Colonic mucosa (tissue), 4 donors: Measurements from ENCODE around the gene TAF15. TPM values are rescaled to one million over a fixed set of nuclear protein-coding genes. Genes with fewer than 3 reads are reported as not detected.

Experiments used
- DNase-seq: peaks from one replicate; pipeline ENCODE4 v3.0.0-alpha.2; 2020
- H3K27ac ChIP-seq: fragments of 200-600 bp; one replicate; pipeline ENCODE4 v1.8.0; 2021
- H3K27me3 ChIP-seq: fragments of 200-600 bp; one replicate; pipeline ENCODE4 v1.8.0; 2021
- H3K36me3 ChIP-seq: fragments of 200-600 bp; one replicate; pipeline ENCODE4 v1.8.0; 2021
- H3K4me1 ChIP-seq: fragments of 200-600 bp; one replicate; pipeline ENCODE4 v1.8.0; 2021; ENCODE audit warnings: mild to moderate bottlenecking
- H3K4me3 ChIP-seq: fragments of 200-600 bp; one replicate; pipeline ENCODE4 v1.8.0; 2021
- H3K9ac ChIP-seq, 2 donors: one replicate each; pipeline ENCODE4 v1.7.0; 2013; ENCODE audit warnings: control low read depth in 2 of 2, low read depth in 2 of 2, low read length in 2 of 2
- H3K9me3 ChIP-seq: fragments of 200-600 bp; one replicate; pipeline ENCODE4 v1.8.0; 2021
- intact Hi-C: fragments of 100-400 bp; cut with DNase I; formaldehyde crosslinking; loops from one replicate; pipeline ENCODE4 v1.14.1; 2022
- total RNA-seq, 2 donors: library from RNA; stranded (reverse); fragmentation: NEBNext Ultra II Directional in 1 of 2; extraction: Animal tissue kit (Norgen Biotek cat#: 25700) in 1 of 2; gene quantifications; one replicate each; pipeline ENCODE4 v1.2.1, GENCODE V29; 2021
- TF ChIP-seq, protein P1 (sequence below): fragments of 200-600 bp; IDR thresholded peaks from one replicate; pipeline ENCODE4 v1.8.0; 2022; ENCODE audit warnings: antibody characterized with exemption, mild to moderate bottlenecking
- donor health status: healthy.
- donor health status: DM: no; HTN: no; CAD: no.
- donor health status: DM: no; HTN: no; CAD: no.

TAF15 gene
- total RNA-seq, 2 donors from 2014 or later, result 132 to 218 TPM

DNA sequence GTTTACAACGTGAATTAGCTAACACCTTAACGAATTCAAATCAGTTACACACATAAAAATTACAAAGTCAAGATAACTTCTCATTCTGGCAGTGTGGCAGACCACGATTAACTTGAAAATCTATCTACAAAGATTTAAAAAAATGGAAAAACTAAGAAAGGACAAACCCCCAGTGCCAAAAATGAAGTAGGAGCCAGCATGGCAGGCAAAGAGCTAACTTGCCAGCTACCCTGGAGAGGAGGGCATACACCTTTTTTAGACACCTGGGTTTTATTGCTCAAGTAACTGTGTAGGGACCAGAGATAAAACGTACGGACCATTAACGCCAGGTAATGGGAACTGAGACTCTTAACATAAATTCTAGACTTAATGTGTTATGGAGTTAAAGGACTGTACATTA, 2.5 kb downstream of the TAF15 start:
- H3K4me1 ChIP-seq, result peaks cover 14% of the 10 kb centered on the region
- DNase-seq, result no peak
- no peak overlapping the region for H3K9ac ChIP-seq
- intact Hi-C loops, result no loop called here
- TF ChIP-seq, protein P1, sequence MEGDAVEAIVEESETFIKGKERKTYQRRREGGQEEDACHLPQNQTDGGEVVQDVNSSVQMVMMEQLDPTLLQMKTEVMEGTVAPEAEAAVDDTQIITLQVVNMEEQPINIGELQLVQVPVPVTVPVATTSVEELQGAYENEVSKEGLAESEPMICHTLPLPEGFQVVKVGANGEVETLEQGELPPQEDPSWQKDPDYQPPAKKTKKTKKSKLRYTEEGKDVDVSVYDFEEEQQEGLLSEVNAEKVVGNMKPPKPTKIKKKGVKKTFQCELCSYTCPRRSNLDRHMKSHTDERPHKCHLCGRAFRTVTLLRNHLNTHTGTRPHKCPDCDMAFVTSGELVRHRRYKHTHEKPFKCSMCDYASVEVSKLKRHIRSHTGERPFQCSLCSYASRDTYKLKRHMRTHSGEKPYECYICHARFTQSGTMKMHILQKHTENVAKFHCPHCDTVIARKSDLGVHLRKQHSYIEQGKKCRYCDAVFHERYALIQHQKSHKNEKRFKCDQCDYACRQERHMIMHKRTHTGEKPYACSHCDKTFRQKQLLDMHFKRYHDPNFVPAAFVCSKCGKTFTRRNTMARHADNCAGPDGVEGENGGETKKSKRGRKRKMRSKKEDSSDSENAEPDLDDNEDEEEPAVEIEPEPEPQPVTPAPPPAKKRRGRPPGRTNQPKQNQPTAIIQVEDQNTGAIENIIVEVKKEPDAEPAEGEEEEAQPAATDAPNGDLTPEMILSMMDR, result no peak
- H3K4me3 ChIP-seq, result no peak overlapping the region
- H3K36me3 ChIP-seq, result peaks cover 8% of the 10 kb centered on the region
- no peaks in the 10 kb centered on the region for H3K9me3 ChIP-seq
- H3K27me3 ChIP-seq, result no peaks in the 10 kb centered on the region
- no peak overlapping the region for H3K27ac ChIP-seq

GRCh38 chr17:35812456-35812855, 3.2 kb downstream of the TAF15 start:
- TF ChIP-seq, protein P1, result no peak
- H3K4me1 ChIP-seq, result peaks cover 14% of the 10 kb centered on the region

DNA sequence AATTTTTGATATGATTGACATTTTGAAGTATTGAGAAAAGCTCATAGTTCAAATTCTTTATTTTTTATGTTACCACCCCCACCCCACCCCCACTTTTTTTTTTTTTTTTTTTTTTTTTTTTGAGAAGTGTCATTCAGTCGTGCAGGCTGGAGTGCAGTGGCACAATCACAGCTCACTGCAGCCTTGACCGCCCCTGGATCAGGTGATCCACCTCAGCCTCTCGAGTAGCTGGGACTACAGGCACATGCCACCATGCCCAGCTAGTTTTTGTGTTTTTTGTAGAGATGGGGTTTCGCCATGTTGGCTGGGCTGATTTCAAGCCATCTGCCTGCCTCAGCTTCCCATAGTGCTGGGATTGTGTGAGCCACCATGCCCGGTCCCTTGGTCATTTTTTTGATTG, 7.4 kb downstream of the TAF15 start:
- Histone ChIP-seq H3K27me3 (no peaks in the 10 kb centered on the region), H3K9ac (no peak overlapping the region), H3K9me3 (no peaks in the 10 kb centered on the region), H3K27ac (no peak overlapping the region), H3K4me1 (no peaks in the 10 kb centered on the region), H3K36me3 (peaks cover 13% of the 10 kb centered on the region), H3K4me3 (no peak overlapping the region)
- intact Hi-C loops, result no loop called here
- DNase-seq, result no peak
- TF ChIP-seq, protein P1, result no peak

More at GRCh38 chr17:35812456-35812855, 3.2 kb downstream of the TAF15 start:
- no peak for DNase-seq
- H3K27ac ChIP-seq, result no peak overlapping the region
- no peaks in the 10 kb centered on the region for H3K9me3 ChIP-seq
- H3K9ac ChIP-seq, result no peak overlapping the region
- peaks cover 8% of the 10 kb centered on the region for H3K36me3 ChIP-seq
- intact Hi-C loops, result no loop called here
- H3K4me3 ChIP-seq, result no peak overlapping the region
- H3K27me3 ChIP-seq, result no peaks in the 10 kb centered on the region

DNA sequence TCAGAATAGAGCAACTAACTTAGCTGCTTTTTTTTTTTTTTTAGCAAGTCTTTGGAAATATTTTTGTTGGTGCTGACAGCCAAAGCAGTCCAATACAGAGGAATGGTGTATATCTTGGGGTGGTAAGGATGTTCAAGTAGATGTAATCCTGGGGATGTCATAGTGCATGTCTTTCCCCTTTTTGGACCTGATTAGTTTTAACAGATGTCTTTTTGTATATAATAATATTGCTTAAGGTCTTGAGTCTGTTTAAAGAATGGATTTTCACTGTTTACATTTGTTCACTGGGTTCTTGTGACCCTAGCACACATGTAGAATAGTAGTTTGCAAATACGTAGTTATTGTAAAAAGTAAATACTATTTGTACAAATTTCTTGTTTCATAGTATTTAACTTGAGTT, 7.9 kb downstream of the TAF15 start:
- H3K4me1 ChIP-seq, result no peaks in the 10 kb centered on the region
- no peak overlapping the region for H3K4me3 ChIP-seq
- H3K27me3 ChIP-seq, result no peaks in the 10 kb centered on the region
- intact Hi-C loops, result no loop called here
- H3K9me3 ChIP-seq, result no peaks in the 10 kb centered on the region
- TF ChIP-seq, protein P1, result no peak
- peaks cover 13% of the 10 kb centered on the region for H3K36me3 ChIP-seq
- no peak for DNase-seq
- no peak overlapping the region for H3K27ac ChIP-seq
- no peak overlapping the region for H3K9ac ChIP-seq

DNA sequence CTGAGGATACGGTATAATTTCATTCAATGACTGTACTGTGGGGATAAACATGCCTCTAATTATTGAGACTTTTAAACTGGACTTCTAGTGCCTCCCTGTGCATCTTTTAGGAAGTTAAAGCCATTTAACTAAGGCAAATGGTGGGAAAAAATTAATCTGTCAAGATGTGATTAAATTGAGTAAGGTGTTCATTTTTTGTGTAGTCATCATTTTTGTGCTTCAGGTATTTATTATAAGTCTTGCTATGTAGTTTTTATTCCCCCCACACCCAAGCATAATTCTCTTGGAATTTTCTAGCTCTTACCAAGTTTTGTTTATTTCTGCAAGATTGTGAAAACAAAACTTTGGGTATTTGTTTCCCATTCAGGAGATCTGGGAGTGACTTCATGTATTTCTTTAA, 10.2 kb downstream of the TAF15 start:
- intact Hi-C loops, result no loop called here
- H3K4me1 ChIP-seq, result no peaks in the 10 kb centered on the region
- peaks cover 22% of the 10 kb centered on the region for H3K36me3 ChIP-seq
- no peak for DNase-seq
- no peak overlapping the region for H3K9ac ChIP-seq
- TF ChIP-seq, protein P1, result no peak
- H3K9me3 ChIP-seq, result no peaks in the 10 kb centered on the region
- no peaks in the 10 kb centered on the region for H3K27me3 ChIP-seq
- H3K4me3 ChIP-seq, result no peak overlapping the region
- no peak overlapping the region for H3K27ac ChIP-seq

DNA sequence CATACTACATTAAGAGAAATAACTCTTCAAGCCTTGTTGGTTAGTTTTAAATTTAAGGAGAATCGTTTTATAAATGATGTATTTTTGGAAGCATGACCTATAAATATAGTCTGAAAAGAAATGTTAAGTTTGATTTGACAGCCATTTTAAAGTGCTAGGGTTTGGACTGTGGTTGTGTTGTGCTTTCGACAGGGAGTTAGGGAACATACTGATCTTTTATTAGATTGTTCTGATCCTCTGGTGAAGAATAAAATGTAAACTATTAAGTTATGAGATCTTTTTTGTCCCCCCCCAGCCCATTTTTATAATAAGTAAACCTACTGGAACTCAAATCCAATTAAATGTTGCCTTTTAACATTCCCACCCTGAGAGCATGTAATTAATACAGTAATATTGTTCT, 12.0 kb downstream of the TAF15 start:
- TF ChIP-seq, protein P1, result no peak

More for the DNA sequence above, 12.0 kb downstream of the TAF15 start:
- no peak for DNase-seq
- H3K9me3 ChIP-seq, result no peaks in the 10 kb centered on the region
- no peak overlapping the region for H3K27ac ChIP-seq
- peaks cover 17% of the 10 kb centered on the region for H3K36me3 ChIP-seq
- no peak overlapping the region for H3K4me3 ChIP-seq
- H3K4me1 ChIP-seq, result no peaks in the 10 kb centered on the region
- no peak overlapping the region for H3K9ac ChIP-seq
- H3K27me3 ChIP-seq, result no peaks in the 10 kb centered on the region
- intact Hi-C loops, result no loop called here
